Right lobe of liver (tissue), 4 donors: ENCODE results near the gene TMEM106C.

Experiments
- POLR2A ChIP-seq: fragments of 450-650 bp; IDR thresholded peaks from one replicate; pipeline ENCODE4 v1.6.1; 2017; ENCODE audit warnings: antibody characterized with exemption, mild to moderate bottlenecking
- TF ChIP-seq, protein P1 (sequence below), 4 donors: fragments of 200-600 bp in 3 of 4; fragments of 450-650 bp in 1 of 4; IDR thresholded peaks; one replicate each; pipeline versions ENCODE4 v1.5.1 to v1.8.0; 2016 to 2022; ENCODE audit warnings: antibody characterized with exemption in 4 of 4, mild to moderate bottlenecking in 2 of 4
- donor health status: DM: no; HTN: no; CAD: no.
- donor health status: DM: no; HTN: no; CAD: no.
- donor health status: DM: no; HTN: yes; CAD: no.

- TF ChIP-seq, protein P1, sequence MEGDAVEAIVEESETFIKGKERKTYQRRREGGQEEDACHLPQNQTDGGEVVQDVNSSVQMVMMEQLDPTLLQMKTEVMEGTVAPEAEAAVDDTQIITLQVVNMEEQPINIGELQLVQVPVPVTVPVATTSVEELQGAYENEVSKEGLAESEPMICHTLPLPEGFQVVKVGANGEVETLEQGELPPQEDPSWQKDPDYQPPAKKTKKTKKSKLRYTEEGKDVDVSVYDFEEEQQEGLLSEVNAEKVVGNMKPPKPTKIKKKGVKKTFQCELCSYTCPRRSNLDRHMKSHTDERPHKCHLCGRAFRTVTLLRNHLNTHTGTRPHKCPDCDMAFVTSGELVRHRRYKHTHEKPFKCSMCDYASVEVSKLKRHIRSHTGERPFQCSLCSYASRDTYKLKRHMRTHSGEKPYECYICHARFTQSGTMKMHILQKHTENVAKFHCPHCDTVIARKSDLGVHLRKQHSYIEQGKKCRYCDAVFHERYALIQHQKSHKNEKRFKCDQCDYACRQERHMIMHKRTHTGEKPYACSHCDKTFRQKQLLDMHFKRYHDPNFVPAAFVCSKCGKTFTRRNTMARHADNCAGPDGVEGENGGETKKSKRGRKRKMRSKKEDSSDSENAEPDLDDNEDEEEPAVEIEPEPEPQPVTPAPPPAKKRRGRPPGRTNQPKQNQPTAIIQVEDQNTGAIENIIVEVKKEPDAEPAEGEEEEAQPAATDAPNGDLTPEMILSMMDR (IDR thresholded peaks at IDR 0.05) = no peak
- no peak for TF ChIP-seq POLR2A
Measured at GRCh38 chr12:47991106-47992061, 28.0 kb downstream of the TMEM106C start.
